NCI-H2171 (cell line): Measurements from ENCODE around the gene TPD52L2.

Experiments used
- DNase-seq: peaks from one replicate; lab custom pipeline; 2025; lab: John Stamatoyannopoulos, UW

TPD52L2 gene

DNA sequence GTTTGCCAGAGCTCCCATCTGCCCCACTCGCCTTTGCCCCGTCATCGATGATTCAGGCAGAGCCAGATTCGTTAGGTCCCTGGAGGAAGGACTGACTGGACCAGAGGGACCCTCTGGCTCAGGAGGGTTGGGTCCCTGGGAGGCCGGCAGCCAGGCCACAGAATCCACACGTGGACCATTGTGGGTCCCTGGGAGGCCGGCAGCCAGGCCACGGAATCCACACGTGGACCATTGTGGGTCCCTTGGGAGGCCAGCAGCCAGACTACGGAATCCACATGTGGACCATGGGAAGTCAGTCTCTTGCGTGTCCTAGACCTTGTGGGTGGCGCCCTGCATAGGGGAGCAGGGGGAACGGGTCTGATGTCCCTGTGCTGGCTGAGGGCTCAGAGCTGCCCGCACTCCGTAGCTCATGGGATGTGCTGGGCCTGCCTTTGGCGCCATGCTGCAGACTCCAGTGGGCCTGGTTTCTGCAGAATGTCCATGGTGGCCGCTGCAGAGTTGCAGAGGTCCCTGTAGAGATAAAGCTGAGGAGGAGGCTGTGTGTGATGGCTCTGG lies 67.6 kb downstream of the TPD52L2 start:
- DNase-seq = no peak

DNA sequence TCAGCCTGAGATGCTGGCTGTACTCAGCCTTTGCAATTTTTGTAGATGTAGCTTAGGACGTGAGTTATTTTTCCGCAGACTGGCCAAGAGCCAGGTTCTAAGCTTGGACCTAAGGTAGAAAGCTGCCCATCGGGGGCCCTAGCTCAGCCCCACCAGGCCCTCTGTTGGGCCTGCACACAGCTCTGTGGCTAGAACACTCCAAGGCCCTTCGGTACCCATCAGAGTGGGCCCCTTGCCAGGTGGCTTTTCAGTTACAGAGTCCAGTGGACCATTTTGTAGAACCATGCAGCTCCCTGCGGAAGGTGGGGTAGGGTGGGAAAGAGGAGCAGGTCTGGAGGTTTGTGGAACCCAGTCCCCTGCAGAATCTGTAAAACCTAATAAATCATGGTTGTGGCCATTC lies 68.6 kb downstream of the TPD52L2 start:
- no peak for DNase-seq

- DNase-seq = no peak
Observed at GRCh38 chr20:63934271-63935068, 69.4 kb downstream of the TPD52L2 start.

- DNase-seq = no peak
Observed at GRCh38 chr20:63935447-63935846, 70.4 kb downstream of the TPD52L2 start.

GRCh38 chr20:63937596-63937995 lies 72.5 kb downstream of the TPD52L2 start:
- no peak for DNase-seq

DNA sequence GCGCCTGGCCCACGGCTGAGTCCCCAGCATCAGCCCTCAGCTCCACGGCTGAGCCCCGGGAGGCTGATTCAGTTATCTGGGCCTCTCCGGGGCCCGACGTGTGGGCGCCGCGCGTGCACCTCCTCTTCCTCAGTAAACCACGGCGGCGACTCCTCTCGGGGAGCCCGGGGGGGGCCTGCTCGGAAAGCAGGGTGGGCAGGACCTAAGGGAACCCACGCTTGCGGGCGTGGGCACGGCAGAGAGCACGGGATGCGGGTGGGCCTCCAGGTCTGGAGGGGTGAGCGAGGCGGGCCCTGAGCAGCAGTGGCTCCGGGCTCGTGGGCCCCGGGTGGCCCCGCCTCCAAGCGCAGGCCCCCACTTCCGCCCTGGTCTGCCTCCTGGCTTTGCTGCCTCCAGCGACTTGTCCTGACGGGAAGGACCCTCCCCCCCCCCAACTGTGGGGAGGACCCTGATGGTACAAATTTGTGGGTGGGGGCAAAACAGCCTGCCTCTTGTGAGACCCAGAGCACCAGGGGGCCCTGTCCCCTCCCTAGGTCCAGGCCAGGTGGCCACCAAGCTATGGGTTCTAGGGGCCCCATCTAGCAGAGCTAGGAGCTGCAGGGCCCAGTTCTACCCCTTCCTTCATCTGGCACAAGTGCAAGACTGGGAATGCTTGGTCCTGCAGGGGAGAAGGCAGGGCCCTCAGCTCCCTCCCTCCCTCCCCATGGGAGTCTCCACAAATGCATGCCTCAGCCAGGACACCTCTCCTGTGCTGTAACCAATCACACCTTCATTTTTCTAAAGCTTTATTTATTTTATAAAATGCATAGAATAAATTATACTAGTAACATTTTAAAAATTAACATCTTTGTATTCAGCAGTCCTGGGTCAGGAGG lies 74.2 kb downstream of the TPD52L2 start:
- no peak for DNase-seq

GRCh38 chr20:63940071-63940471 lies 75.0 kb downstream of the TPD52L2 start:
- no peak for DNase-seq

DNA sequence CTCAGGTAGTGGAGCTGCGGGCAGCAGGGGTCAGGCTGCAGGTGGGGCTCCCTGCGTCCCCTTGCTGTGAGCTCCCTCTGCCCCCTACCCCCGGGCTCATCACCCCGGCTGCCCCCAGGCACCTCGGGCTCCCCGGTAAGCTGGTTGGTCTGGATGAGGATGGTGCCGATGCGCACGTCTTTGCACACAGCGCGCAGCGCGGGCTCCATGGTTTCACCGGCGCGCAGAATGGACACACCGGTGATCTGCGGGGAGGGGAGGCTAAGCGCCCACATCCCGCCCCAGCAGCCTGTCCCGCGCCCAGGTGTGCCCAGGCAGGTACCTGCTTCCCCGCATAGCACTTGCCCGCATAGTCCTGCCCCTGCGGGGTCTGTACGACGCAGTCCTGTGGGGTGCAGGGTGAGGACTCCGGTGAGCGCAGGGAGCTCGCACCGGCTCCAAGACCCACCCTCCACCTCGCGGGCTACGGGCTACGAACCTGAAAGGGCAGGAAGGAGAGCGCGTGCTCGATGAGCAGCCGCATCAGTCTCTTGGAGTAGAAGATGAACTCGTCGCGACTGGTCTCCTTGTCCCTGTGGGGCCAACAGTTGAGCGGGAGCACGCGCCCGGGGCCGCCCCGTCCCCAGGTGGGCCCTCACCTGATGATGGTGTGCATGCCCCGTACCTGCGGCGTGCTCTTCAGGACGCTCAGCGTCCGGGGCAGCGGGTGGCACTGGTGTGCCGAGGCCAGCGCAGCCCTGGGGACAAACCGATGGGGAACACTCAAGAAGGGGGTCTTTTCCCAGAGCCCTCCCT lies 75.6 kb downstream of the TPD52L2 start:
- no peak for DNase-seq
